Fibroblast of villous mesenchyme (primary cell): ENCODE data around the gene CARMIL1. TPM values are rescaled to one million over a fixed set of nuclear protein-coding genes. Genes with fewer than 3 reads are reported as not detected.

Experiments used
- DNase-seq: peaks from one replicate; pipeline ENCODE4 v3.0.0-alpha.2; 2010; ENCODE audit warnings: low read depth
- H3K4me3 ChIP-seq: 2 replicates; pipeline ENCODE4 v1.5.1; 2011; ENCODE audit warnings: low read depth, mild to moderate bottlenecking, low read length
- total RNA-seq: library from RNA; depleted of rRNA; stranded (reverse); fragments of >200 nt; gene quantifications from 2 replicates; pipeline ENCODE4 v1.2.3, GENCODE V29; 2012
- TF ChIP-seq, protein P1 (sequence below): IDR thresholded peaks from 2 replicates; pipeline ENCODE4 v1.5.1; 2012; ENCODE audit warnings: low read depth, mild to moderate bottlenecking, low read length; ENCODE audit not compliant: insufficient read depth

Gene CARMIL1
- total RNA-seq, 1 donor, result 11.2 TPM

DNA sequence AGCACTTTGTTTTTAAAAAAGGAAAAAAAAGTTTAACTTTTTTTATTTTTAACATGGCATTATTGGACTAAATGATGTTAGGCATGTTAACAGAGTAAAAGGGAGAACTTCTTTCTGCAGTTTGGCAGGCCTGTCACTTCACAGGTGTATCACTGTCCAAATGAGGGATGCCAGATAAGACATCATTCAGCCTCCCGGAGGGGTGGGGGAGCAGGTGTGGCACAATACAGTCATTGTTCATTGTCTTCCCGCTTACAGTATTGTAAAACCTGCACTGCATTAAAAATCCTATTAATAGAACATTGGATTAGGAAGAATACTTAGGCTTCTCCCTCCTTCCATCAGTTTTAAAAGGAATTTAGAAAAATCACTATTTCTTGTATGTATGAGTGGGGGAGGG lies 80.7 kb downstream of the CARMIL1 start:
- no peak overlapping the region for H3K4me3 ChIP-seq
- TF ChIP-seq, protein P1, sequence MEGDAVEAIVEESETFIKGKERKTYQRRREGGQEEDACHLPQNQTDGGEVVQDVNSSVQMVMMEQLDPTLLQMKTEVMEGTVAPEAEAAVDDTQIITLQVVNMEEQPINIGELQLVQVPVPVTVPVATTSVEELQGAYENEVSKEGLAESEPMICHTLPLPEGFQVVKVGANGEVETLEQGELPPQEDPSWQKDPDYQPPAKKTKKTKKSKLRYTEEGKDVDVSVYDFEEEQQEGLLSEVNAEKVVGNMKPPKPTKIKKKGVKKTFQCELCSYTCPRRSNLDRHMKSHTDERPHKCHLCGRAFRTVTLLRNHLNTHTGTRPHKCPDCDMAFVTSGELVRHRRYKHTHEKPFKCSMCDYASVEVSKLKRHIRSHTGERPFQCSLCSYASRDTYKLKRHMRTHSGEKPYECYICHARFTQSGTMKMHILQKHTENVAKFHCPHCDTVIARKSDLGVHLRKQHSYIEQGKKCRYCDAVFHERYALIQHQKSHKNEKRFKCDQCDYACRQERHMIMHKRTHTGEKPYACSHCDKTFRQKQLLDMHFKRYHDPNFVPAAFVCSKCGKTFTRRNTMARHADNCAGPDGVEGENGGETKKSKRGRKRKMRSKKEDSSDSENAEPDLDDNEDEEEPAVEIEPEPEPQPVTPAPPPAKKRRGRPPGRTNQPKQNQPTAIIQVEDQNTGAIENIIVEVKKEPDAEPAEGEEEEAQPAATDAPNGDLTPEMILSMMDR, result no peak
- DNase-seq, result no peak

DNA sequence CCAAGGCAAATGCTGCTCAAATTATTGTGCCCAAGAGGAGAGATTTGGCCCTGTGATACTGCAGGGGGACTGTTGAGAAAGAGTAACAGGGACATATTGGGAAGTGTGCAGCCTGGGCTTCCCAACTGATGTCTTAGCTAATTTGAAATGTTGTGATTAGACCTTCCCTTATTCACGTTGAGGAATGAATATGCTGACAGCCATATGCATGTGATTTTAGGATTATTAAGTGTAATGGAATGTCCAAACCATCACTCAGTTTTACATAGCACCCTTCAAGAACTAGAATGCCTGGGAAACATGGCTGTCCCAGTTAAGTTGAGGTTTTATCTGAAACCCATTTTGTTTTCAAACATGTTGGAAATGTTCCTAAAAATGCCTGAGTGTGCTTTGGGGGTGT lies 81.4 kb downstream of the CARMIL1 start:
- peak; percentile 58 for DNase-seq
- no peak overlapping the region for H3K4me3 ChIP-seq

DNA sequence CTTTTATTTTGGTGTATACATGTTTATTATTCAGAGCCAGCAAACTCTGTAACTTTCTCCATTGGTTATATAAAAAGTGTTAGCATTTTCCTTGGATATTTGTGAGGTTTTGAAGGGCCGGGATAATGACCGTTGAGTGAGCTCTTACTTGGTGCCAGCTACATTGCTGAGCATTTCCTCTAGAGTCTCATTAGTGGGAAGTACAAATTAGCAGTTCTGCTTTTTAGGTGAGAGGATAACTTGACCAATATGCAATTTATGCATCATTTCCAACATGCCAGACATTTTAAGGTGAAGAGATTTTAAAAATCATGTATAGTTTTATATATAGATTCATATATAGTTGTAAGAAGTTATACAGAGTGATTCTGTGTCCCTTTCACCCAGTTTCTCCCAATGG lies 84.3 kb downstream of the CARMIL1 start:
- TF ChIP-seq, protein P1, result no peak
- no peak overlapping the region for H3K4me3 ChIP-seq
- DNase-seq, result no peak

More for the DNA sequence above, 81.4 kb downstream of the CARMIL1 start:
- TF ChIP-seq, protein P1, result no peak

DNA sequence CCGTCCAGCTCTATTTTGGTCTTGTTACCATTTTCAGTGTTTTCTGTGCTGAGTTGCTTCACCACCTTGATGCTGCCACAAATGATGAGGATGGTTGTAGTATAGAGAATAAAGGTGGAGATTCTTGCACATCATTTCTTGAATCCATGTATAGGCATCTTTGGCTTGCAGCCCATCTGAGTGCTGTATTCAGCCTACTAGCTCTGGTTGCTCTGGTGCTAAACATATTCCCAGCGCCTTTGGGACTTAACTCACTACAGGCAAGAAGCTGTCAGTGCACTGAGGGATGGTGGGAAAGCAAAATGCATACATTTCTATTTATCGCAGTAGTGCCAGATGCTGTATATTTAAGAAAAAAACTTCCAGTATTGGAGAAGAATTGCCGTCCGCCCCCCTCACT lies 86.0 kb downstream of the CARMIL1 start:
- TF ChIP-seq, protein P1, result no peak
- no peak for DNase-seq
- H3K4me3 ChIP-seq, result no peak overlapping the region

DNA sequence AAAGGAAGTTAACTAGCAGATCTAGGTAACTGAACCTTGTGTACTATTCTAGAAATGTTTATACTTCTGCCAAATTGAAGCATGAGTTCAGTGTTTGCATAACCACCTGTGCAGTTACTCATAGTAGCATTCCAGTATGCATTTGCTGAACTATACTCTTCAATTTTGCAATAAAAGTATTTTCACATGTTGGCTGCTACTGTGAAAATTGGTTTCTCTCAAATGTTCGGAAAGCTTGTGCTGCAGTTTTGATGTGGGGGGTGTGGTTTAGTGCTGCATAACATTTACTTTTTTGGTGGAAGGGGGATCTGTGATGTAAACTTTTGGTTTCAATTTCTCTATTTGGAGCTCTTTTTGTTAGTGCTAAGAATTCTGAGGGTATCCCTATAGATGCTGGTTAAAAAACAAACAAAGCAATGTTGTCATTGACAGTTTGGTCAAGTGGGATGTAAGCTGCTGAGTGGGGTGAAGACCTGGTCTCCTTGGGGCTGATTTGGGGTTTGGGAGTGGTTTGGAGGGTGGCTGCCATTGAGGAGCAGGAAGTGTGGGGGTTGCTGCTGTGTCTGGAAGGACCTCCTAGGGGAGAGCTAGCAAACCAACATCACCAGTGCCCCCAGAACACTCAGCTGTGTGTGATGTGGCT lies 87.8 kb downstream of the CARMIL1 start:
- no peak for DNase-seq
- no peak overlapping the region for H3K4me3 ChIP-seq
- TF ChIP-seq, protein P1, result no peak

DNA sequence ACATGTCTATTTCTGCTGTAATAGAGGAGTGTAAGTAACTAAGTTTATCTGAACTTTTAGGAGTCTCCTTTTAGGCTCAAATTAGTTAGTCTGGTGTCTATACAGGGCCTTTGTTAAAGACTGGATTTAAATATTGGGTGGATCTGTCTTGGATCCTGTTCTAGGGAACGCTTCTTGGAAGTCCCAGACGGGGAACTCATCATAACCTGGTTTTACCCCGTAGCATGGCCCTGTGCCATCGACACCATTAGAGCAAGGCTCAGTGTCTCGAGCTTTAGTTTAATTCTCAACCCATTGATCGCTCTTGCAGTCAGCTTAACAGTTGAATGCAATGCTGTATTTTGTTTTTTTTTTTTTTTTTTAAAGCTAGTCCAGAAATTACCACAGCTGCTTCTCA lies 89.9 kb downstream of the CARMIL1 start:
- no peak for DNase-seq
- H3K4me3 ChIP-seq, result no peak overlapping the region
- TF ChIP-seq, protein P1, result no peak
